H9 (cell line): ENCODE results near the gene CCDC191. TPM values are rescaled to one million over a fixed set of nuclear protein-coding genes. Genes with fewer than 3 reads are reported as not detected.
A peak's percentile ranks its signal among the peaks of the same experiment; 100 is the strongest.

ENCODE experiments used
- DNase-seq: peaks from one replicate; pipeline ENCODE4 v3.0.0-alpha.2; 2017
- H2AFZ ChIP-seq: one replicate; pipeline ENCODE4 v1.6.1; 2013; ENCODE audit warnings: mild to moderate bottlenecking, low read length, control low read depth, moderate library complexity
- H2AK5ac ChIP-seq: 2 replicates; pipeline ENCODE4 v1.6.1; 2013; ENCODE audit warnings: low read length, control low read depth, mixed read lengths; ENCODE audit not compliant: insufficient read length
- H2BK120ac ChIP-seq: one replicate; pipeline ENCODE4 v1.6.1; 2013; ENCODE audit warnings: low read depth, mild to moderate bottlenecking, low read length, control low read depth, inconsistent platforms; ENCODE audit not compliant: poor library complexity, severe bottlenecking
- H2BK12ac ChIP-seq: 2 replicates; pipeline ENCODE4 v1.6.1; 2013; ENCODE audit warnings: low read length, control low read depth, mixed read lengths, low read depth; ENCODE audit not compliant: insufficient read length
- H2BK15ac ChIP-seq: 2 replicates; pipeline ENCODE4 v1.6.1; 2013; ENCODE audit warnings: low read depth, low read length, control low read depth
- H2BK20ac ChIP-seq: one replicate; pipeline ENCODE4 v1.6.1; 2013; ENCODE audit warnings: low read depth, mild to moderate bottlenecking, low read length, control low read depth, inconsistent platforms; ENCODE audit not compliant: poor library complexity, severe bottlenecking
- H2BK5ac ChIP-seq: 2 replicates; pipeline ENCODE4 v1.6.1; 2013; ENCODE audit warnings: low read length, control low read depth, mixed read lengths; ENCODE audit not compliant: insufficient read length
- H3K14ac ChIP-seq: 2 replicates; pipeline ENCODE4 v1.6.1; 2013; ENCODE audit warnings: low read length, control low read depth; ENCODE audit not compliant: insufficient read depth
- H3K18ac ChIP-seq: 2 replicates; pipeline ENCODE4 v1.6.1; 2013; ENCODE audit warnings: low read depth, mild to moderate bottlenecking, mixed read lengths, low read length, control low read depth; ENCODE audit not compliant: insufficient read length
- H3K23ac ChIP-seq: 2 replicates; pipeline ENCODE4 v1.6.1; 2013; ENCODE audit warnings: low read length, control low read depth, mixed read lengths, low read depth; ENCODE audit not compliant: insufficient read length
- H3K23me2 ChIP-seq: 2 replicates; pipeline ENCODE4 v1.6.1; 2013; ENCODE audit warnings: low read depth, mild to moderate bottlenecking, mixed read lengths, low read length, control low read depth; ENCODE audit not compliant: insufficient read length, poor library complexity, severe bottlenecking
- H3K27ac ChIP-seq: 2 replicates; pipeline ENCODE4 v1.5.1; 2013; ENCODE audit warnings: low read length, control low read depth, mixed read lengths, low read depth; ENCODE audit not compliant: insufficient read length
- H3K27me3 ChIP-seq: 2 replicates; pipeline ENCODE4 v1.6.1; 2013; ENCODE audit warnings: low read length, control low read depth, inconsistent platforms; ENCODE audit not compliant: insufficient read depth
- H3K4ac ChIP-seq: 2 replicates; pipeline ENCODE4 v1.6.1; 2013; ENCODE audit warnings: low read depth, mild to moderate bottlenecking, control low read depth, inconsistent platforms, low read length, moderate library complexity
- H3K4me1 ChIP-seq: 2 replicates; pipeline ENCODE4 v1.6.1; 2013; ENCODE audit warnings: low read length, control low read depth, inconsistent platforms; ENCODE audit not compliant: insufficient read depth
- H3K4me2 ChIP-seq: 2 replicates; pipeline ENCODE4 v1.6.1; 2013; ENCODE audit warnings: low read length, control low read depth, mixed read lengths; ENCODE audit not compliant: insufficient read length, insufficient read depth
- H3K56ac ChIP-seq: 2 replicates; pipeline ENCODE4 v1.6.1; 2013; ENCODE audit warnings: low read depth, mild to moderate bottlenecking, mixed read lengths, low read length, control low read depth; ENCODE audit not compliant: insufficient read length
- H3K79me1 ChIP-seq: 2 replicates; pipeline ENCODE4 v1.6.1; 2013; ENCODE audit warnings: low read depth, mild to moderate bottlenecking, moderate library complexity, low read length, control low read depth, inconsistent platforms; ENCODE audit not compliant: insufficient read depth, poor library complexity, severe bottlenecking
- H3K79me2 ChIP-seq: 2 replicates; pipeline ENCODE4 v1.6.1; 2013; ENCODE audit warnings: low read length, control low read depth, inconsistent platforms; ENCODE audit not compliant: insufficient read depth
- H3K9ac ChIP-seq: 2 replicates; pipeline ENCODE4 v1.6.1; 2013; ENCODE audit warnings: low read length, control low read depth, mixed read lengths; ENCODE audit not compliant: insufficient read length; ENCODE audit errors: extremely low read depth
- H3K9me3 ChIP-seq: one replicate; pipeline ENCODE4 v1.6.1; 2013; ENCODE audit warnings: low read depth, low read length, inconsistent platforms; ENCODE audit not compliant: control insufficient read depth
- H3T11ph ChIP-seq: one replicate; pipeline ENCODE4 v1.6.1; 2013; ENCODE audit warnings: mild to moderate bottlenecking, low read length, control low read depth, inconsistent platforms
- H4K20me1 ChIP-seq: one replicate; pipeline ENCODE4 v1.6.1; 2013; ENCODE audit not compliant: control insufficient read depth, insufficient read length, insufficient read depth
- H4K5ac ChIP-seq: 2 replicates; pipeline ENCODE4 v1.6.1; 2013; ENCODE audit warnings: low read depth, mild to moderate bottlenecking, mixed read lengths, low read length, control low read depth; ENCODE audit not compliant: insufficient read length
- H4K8ac ChIP-seq: replicated peaks from 2 replicates; pipeline ENCODE4 v1.6.1; 2013; ENCODE audit warnings: low read length, control low read depth, mixed read lengths, low read depth; ENCODE audit not compliant: insufficient read length
- H4K91ac ChIP-seq: 2 replicates; pipeline ENCODE4 v1.6.1; 2013; ENCODE audit warnings: low read depth, mild to moderate bottlenecking, moderate library complexity, mixed read lengths, low read length, control low read depth; ENCODE audit not compliant: insufficient read length
- H3K27ac Mint-ChIP-seq, 3 experiments: 2 replicates in 2 of 3; 3 replicates in 1 of 3; pipeline ENCODE4 v1.8.0; 2020 to 2021; ENCODE audit warnings: mixed read lengths in 3 of 3, mild to moderate bottlenecking in 1 of 3, moderate library complexity in 1 of 3
- H3K27me3 Mint-ChIP-seq: 2 replicates; pipeline ENCODE4 v1.8.0; 2021; ENCODE audit warnings: low read depth, mild to moderate bottlenecking, moderate library complexity, mixed read lengths
- H3K36me3 Mint-ChIP-seq, 3 experiments: 2 replicates in 2 of 3; 3 replicates in 1 of 3; pipeline ENCODE4 v1.8.0; 2020 to 2021; ENCODE audit warnings: low read depth in 3 of 3, mixed read lengths in 3 of 3; ENCODE audit not compliant: insufficient read depth in 1 of 3
- H3K4me1 Mint-ChIP-seq, 2 experiments: 2 replicates each; pipeline ENCODE4 v1.8.0; 2020; ENCODE audit warnings: mixed read lengths in 2 of 2
- H3K4me3 Mint-ChIP-seq, 2 experiments: 2 replicates in 1 of 2; 3 replicates in 1 of 2; pipeline ENCODE4 v1.8.0; 2020 to 2021; ENCODE audit warnings: mild to moderate bottlenecking in 2 of 2, mixed read lengths in 2 of 2, moderate library complexity in 1 of 2
- H3K9me3 Mint-ChIP-seq, 2 experiments: 2 replicates in 1 of 2; 3 replicates in 1 of 2; pipeline ENCODE4 v1.8.0; 2020; ENCODE audit warnings: mild to moderate bottlenecking in 2 of 2, mixed read lengths in 2 of 2, moderate library complexity in 1 of 2
- CTCF ChIP-seq: fragments of 200-600 bp; sonication (generic); conservative IDR thresholded peaks from 3 replicates; pipeline ENCODE4 v1.8.0; 2021; ENCODE audit warnings: antibody characterized with exemption, mild to moderate bottlenecking
- WGBS: extraction: QIAGEN DNeasy Blood & Tissue Kit; methylation state at CpG from one replicate; pipeline ENCODE4 v1.1.7; 2013; ENCODE audit warnings: missing lambda C conversion rate, low lambda C conversion rate, mixed read lengths; ENCODE audit not compliant: insufficient read length; ENCODE audit errors: extremely low coverage; 5-methylcytosine and 5-hydroxymethylcytosine counted together
- total RNA-seq: library from RNA; stranded (reverse); gene quantifications from 2 replicates; pipeline ENCODE4 v1.2.1, GENCODE V29; 2021

Gene CCDC191
- total RNA-seq, 1 experiment from 2014 or later, result 0.68 TPM

GRCh38 chr3:114058646-114059045, 2.3 kb upstream of the CCDC191 start:
- H3K27ac Mint-ChIP-seq, result 0 out of 7 replicates have a peak overlapping the region, but pooled peaks of 1 of the 3 experiments have one; percentile 44
- peaks cover 8% of the 10 kb centered on the region for H3K23me2 ChIP-seq
- no peak overlapping the region for H2BK5ac ChIP-seq
- H3K27me3 Mint-ChIP-seq, result no peaks in the 10 kb centered on the region
- H3K79me2 ChIP-seq, result peaks cover 28% of the 10 kb centered on the region; the same call in 1 of the 2 replicates
- no peaks in the 10 kb centered on the region for H3K27me3 ChIP-seq
- H3K4me1 Mint-ChIP-seq, result peaks cover 16 to 31% of the 10 kb centered on the region in 2 experiments
- peaks cover 0 to 3% (median 0%) of the 10 kb centered on the region in 3 experiments; a peak in 4 of 7 replicates for H3K36me3 Mint-ChIP-seq
- no peaks in the 10 kb centered on the region for H3K9me3 ChIP-seq
- H2BK120ac ChIP-seq, result no peak overlapping the region
- H4K5ac ChIP-seq, result no peak overlapping the region
- H3K4me2 ChIP-seq, result peak overlapping the region; percentile 80
- no peak for DNase-seq
- no peak overlapping the region for H2BK12ac ChIP-seq
- no CpG with 5 or more reads among the region's 8 CpGs for WGBS
- no peak overlapping the region for H4K8ac ChIP-seq
- no peak overlapping the region for H3T11ph ChIP-seq
- H3K18ac ChIP-seq, result no peak overlapping the region
- TF ChIP-seq CTCF, result no peak
- H2AK5ac ChIP-seq, result no peak overlapping the region
- H2AFZ ChIP-seq, result no peak overlapping the region
- H2BK20ac ChIP-seq, result no peak overlapping the region
- H3K9ac ChIP-seq, result no peak overlapping the region
- no peak overlapping the region for H3K27ac ChIP-seq
- no peak overlapping the region for H3K56ac ChIP-seq
- no peak overlapping the region for H3K14ac ChIP-seq
- H3K9me3 Mint-ChIP-seq, result peaks cover 0 to 3% of the 10 kb centered on the region in 2 experiments; a peak in 1 of 5 replicates
- H3K4me3 Mint-ChIP-seq, result peak overlapping the region; percentile 49 to 89; a peak in 4 of 5 replicates
- H3K79me1 ChIP-seq, result peaks cover 6% of the 10 kb centered on the region
- no peak overlapping the region for H3K23ac ChIP-seq
- no peaks in the 10 kb centered on the region for H3K4me1 ChIP-seq
- no peak overlapping the region for H4K91ac ChIP-seq
- H4K20me1 ChIP-seq, result no peaks in the 10 kb centered on the region
- H2BK15ac ChIP-seq, result no peak overlapping the region
- H3K4ac ChIP-seq, result no peak overlapping the region
